Keratinocyte (primary cell): ENCODE results near the gene GTSF1L. TPM values are rescaled to one million over a fixed set of nuclear protein-coding genes. Genes with fewer than 3 reads are reported as not detected.

Experiments used
- DNase-seq: peaks from one replicate; pipeline ENCODE4 v3.0.0-alpha.2; 2011; ENCODE audit warnings: low read depth, missing footprints, low spot score
- FAIRE-seq: peaks from 2 replicates; lab custom pipeline; 2011; peaks lifted over from hg19 to GRCh38; lab: Jason Lieb, UNC
- H2AFZ ChIP-seq: 2 replicates; pipeline ENCODE4 v1.6.0; 2012; ENCODE audit warnings: low read length, control low read depth, inconsistent platforms; ENCODE audit not compliant: control insufficient read depth
- H3K27ac ChIP-seq: 2 replicates; pipeline ENCODE4 v1.5.1; 2011; ENCODE audit warnings: low read length; ENCODE audit not compliant: control insufficient read depth, insufficient read depth
- H3K27me3 ChIP-seq: 3 replicates; pipeline ENCODE4 v1.6.0; 2011; ENCODE audit warnings: low read length; ENCODE audit not compliant: control insufficient read depth, insufficient read depth; ENCODE audit errors: extremely low read depth
- H3K36me3 ChIP-seq, 2 experiments: 2 replicates in 1 of 2; 3 replicates in 1 of 2; pipeline ENCODE4 v1.5.1; 2011; ENCODE audit warnings: low read length in 2 of 2, mild to moderate bottlenecking in 1 of 2; ENCODE audit not compliant: control insufficient read depth in 2 of 2, insufficient read depth in 2 of 2; ENCODE audit errors: extremely low read depth in 1 of 2
- H3K4me1 ChIP-seq: 3 replicates; pipeline ENCODE4 v1.5.1; 2011; ENCODE audit warnings: low read length; ENCODE audit not compliant: control insufficient read depth, insufficient read depth; ENCODE audit errors: extremely low read depth
- H3K4me2 ChIP-seq: 3 replicates; pipeline ENCODE4 v1.6.0; 2011; ENCODE audit warnings: low read depth, low read length; ENCODE audit not compliant: control insufficient read depth, insufficient read depth; ENCODE audit errors: extremely low read depth
- H3K4me3 ChIP-seq, 3 experiments: fragments of 200-600 bp in 1 of 3; sonication (generic) in 1 of 3; 2 replicates in 2 of 3; 3 replicates in 1 of 3; pipeline ENCODE4 v1.5.1; 2011 to 2016; ENCODE audit warnings: low read length in 3 of 3, mild to moderate bottlenecking in 3 of 3, control low read depth in 2 of 3, inconsistent platforms in 1 of 3, low read depth in 1 of 3, mixed read lengths in 1 of 3, mixed run types in 1 of 3, moderate library complexity in 1 of 3; ENCODE audit not compliant: control insufficient read depth in 2 of 3, insufficient read depth in 2 of 3; ENCODE audit errors: extremely low read depth in 1 of 3
- H3K79me2 ChIP-seq: 2 replicates; pipeline ENCODE4 v1.6.0; 2012; ENCODE audit warnings: low read length; ENCODE audit not compliant: control insufficient read depth, insufficient read depth
- H3K9ac ChIP-seq: 3 replicates; pipeline ENCODE4 v1.6.0; 2011; ENCODE audit warnings: low read length; ENCODE audit not compliant: control insufficient read depth, insufficient read depth; ENCODE audit errors: extremely low read depth
- H3K9me1 ChIP-seq: 3 replicates; pipeline ENCODE4 v1.6.0; 2011; ENCODE audit warnings: low read length; ENCODE audit not compliant: control insufficient read depth, insufficient read depth; ENCODE audit errors: extremely low read depth
- H3K9me3 ChIP-seq: 2 replicates; pipeline ENCODE4 v1.5.1; 2012; ENCODE audit warnings: low read depth, low read length; ENCODE audit not compliant: control insufficient read depth
- H4K20me1 ChIP-seq: 3 replicates; pipeline ENCODE4 v1.6.0; 2011; ENCODE audit warnings: low read length; ENCODE audit not compliant: control insufficient read depth, insufficient read depth; ENCODE audit errors: extremely low read depth
- CTCF ChIP-seq, 3 experiments: IDR thresholded peaks in 1 of 3; conservative IDR thresholded peaks in 1 of 3; optimal IDR thresholded peaks in 1 of 3; 2 replicates in 2 of 3; 3 replicates in 1 of 3; pipeline versions ENCODE3 to v1.5.1; 2011; ENCODE audit warnings: low read length in 3 of 3, mild to moderate bottlenecking in 3 of 3, moderate library complexity in 2 of 3, control low read depth in 1 of 3, inconsistent platforms in 1 of 3; ENCODE audit not compliant: insufficient read depth in 2 of 3; ENCODE audit errors: extremely low read depth in 1 of 3
- EZH2 ChIP-seq: IDR thresholded peaks from one replicate; pipeline ENCODE4 v1.6.1; 2012; ENCODE audit warnings: inconsistent platforms, mild to moderate bottlenecking, low read length, moderate library complexity
- dilution Hi-C: fragments of 300-500 bp; cut with MboI; formaldehyde crosslinking; loops from one replicate; pipeline ENCODE4 v1.7.0; 2020; ENCODE audit warnings: low sequenced_read_pairs; ENCODE audit not compliant: extremely low pct_ligation_motif_present
- polyA plus RNA-seq, 5 experiments: library from polyadenylated mRNA; depleted of rRNA in 3 of 5; stranded (reverse) in 3 of 5; stranded (forward) in 1 of 5; unstranded in 1 of 5; fragments of >200 nt; gene quantifications; 1 replicate in 1 of 5; 2 replicates in 3 of 5; 3 replicates in 1 of 5; pipeline versions ENCODE4 v1.2.1 to v1.2.3, GENCODE V29; 2011 to 2012; ENCODE audit warnings: missing spikeins in 2 of 5, low read depth in 1 of 5, low replicate concordance in 1 of 5

Gene GTSF1L
- polyA plus RNA-seq, 1 donor (not counting 4 experiments of a cell fraction or from before 2014, with no cell fraction given): not detected

- no peak overlapping the region for H2AFZ ChIP-seq
- H3K79me2 ChIP-seq: no peaks in the 10 kb centered on the region
- FAIRE-seq (no peak), DNase-seq (no peak)
- H3K9me3 ChIP-seq: no peaks in the 10 kb centered on the region
- dilution Hi-C loops: no loop called here
- no peaks in the 10 kb centered on the region for H3K9me1 ChIP-seq
- no peak overlapping the region for H3K27ac ChIP-seq
- TF ChIP-seq CTCF (optimal IDR thresholded peaks at IDR 0.05 in 1 of 3, IDR thresholded peaks at IDR 0.05 in 1 of 3, conservative IDR thresholded peaks at IDR 0.05 in 1 of 3; ENCODE audit: extremely low read depth in 1 of 3, insufficient read depth in 2 of 3, low read length in 3 of 3) (no peak), EZH2 (no peak)
- no peak overlapping the region for H3K4me2 ChIP-seq
- no peak overlapping the region for H3K9ac ChIP-seq
- no peaks in the 10 kb centered on the region for H3K27me3 ChIP-seq
- H4K20me1 ChIP-seq: no peaks in the 10 kb centered on the region
- H3K36me3 ChIP-seq: no peaks in the 10 kb centered on the region
- no peak overlapping the region for H3K4me3 ChIP-seq
- peaks cover 7% of the 10 kb centered on the region for H3K4me1 ChIP-seq
Measured at GRCh38 chr20:43752561-43753301, 25.9 kb upstream of the GTSF1L start.

GRCh38 chr20:43752051-43752360 is 25.2 kb upstream of the GTSF1L start:
- Histone ChIP-seq H3K4me2 (no peak overlapping the region), H3K27me3 (no peaks in the 10 kb centered on the region), H3K4me3 (no peak overlapping the region), H3K27ac (no peak overlapping the region), H3K36me3 (no peaks in the 10 kb centered on the region), H3K79me2 (no peaks in the 10 kb centered on the region), H3K9me1 (no peaks in the 10 kb centered on the region), H3K4me1 (peaks cover 7% of the 10 kb centered on the region), H3K9ac (no peak overlapping the region), H4K20me1 (no peaks in the 10 kb centered on the region), H2AFZ (no peak overlapping the region), H3K9me3 (no peaks in the 10 kb centered on the region)
- dilution Hi-C loops: no loop called here
- DNase-seq (no peak), FAIRE-seq (no peak)
- no peak for TF ChIP-seq EZH2
